Esophagus squamous epithelium (tissue), 4 donors: ENCODE measurements around the gene GALR3.

ENCODE experiments used
- CTCF ChIP-seq, 6 experiments: fragments of 450-650 bp in 4 of 6; fragments of 200-600 bp in 2 of 6; sonication (generic) in 2 of 6; IDR thresholded peaks; one replicate each; pipeline ENCODE4 v1.5.1; 2016 to 2019; ENCODE audit warnings: antibody characterized with exemption in 6 of 6, mild to moderate bottlenecking in 4 of 6, moderate library complexity in 4 of 6
- POLR2A ChIP-seq, 4 donors: fragments of 450-650 bp; IDR thresholded peaks; one replicate each; pipeline ENCODE4 v1.6.1; 2017; ENCODE audit warnings: antibody characterized with exemption in 4 of 4, mild to moderate bottlenecking in 4 of 4, moderate library complexity in 3 of 4

- TF ChIP-seq CTCF (IDR thresholded peaks at IDR 0.05) (peak; percentile 90 to 97 (median 95)), POLR2A (IDR thresholded peaks at IDR 0.05) (no peak)
Measured at GRCh38 chr22:37817705-37818408, 5.3 kb upstream of the GALR3 start.
